ENCODE results near the gene EMILIN2.
A peak's percentile ranks its signal among the peaks of the same experiment; 100 is the strongest.

EMILIN2 gene

GRCh38 chr18:2900684-2901422 lies 54.0 kb downstream of the EMILIN2 start:
- no peak for DNase-seq (ENCODE audit: low read depth in 2 of 2)

- peak; percentile 68 to 70 for DNase-seq (ENCODE audit: low read depth in 2 of 2)
These were observed 54.7 kb downstream of the EMILIN2 start for GRCh38 chr18:2901423-2901985.

GRCh38 chr18:2902327-2902726 lies 55.5 kb downstream of the EMILIN2 start:
- DNase-seq (ENCODE audit: low read depth in 2 of 2) = no peak

GRCh38 chr18:2903006-2903405 lies 56.2 kb downstream of the EMILIN2 start:
- peak; percentile 45 to 53 for DNase-seq (ENCODE audit: low read depth in 2 of 2)

GRCh38 chr18:2905854-2906703 lies 59.3 kb downstream of the EMILIN2 start:
- peak in 1 of 2 experiments; percentile 19 for DNase-seq (ENCODE audit: low read depth in 2 of 2)

DNA sequence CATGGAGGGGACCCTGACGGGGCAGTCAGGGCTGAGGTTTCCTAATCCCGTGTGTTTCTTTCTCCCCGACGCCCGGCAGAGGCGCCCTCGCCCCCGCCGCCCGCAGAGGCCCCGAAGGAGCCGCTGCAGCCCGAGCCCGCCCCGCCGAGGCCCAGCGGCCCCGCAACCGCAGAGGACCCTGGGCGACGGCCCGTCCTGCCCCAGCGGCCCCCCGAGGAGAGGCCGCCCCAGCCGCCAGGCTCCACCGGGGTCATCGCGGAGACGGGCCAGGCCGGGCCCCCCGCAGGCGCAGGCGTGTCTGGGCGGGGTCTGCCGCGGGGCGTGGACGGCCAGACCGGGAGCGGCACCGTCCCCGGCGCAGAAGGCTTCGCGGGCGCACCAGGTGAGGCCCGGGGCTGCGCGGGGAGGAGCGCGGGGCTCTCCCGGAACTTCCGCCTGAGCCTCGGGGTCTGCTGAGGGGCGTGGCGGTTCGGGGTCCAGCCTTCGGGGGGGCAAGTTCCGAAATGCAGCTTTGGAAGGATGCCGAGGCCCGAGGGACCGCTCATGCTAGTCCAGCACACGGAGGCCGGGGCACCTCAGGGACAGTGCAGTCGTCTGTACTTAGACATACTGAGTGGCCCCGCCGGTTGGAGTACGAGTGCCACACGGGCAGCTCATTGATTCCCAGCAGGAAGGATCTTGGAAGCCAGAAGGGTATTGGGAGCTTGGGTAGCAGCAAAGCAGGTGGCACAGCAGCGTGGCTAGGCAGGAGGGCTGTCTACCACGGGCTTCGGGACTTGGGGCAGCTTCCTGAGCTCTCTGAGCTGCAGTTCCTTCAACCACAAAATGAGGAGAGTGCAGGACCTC lies 60.1 kb downstream of the EMILIN2 start:
- DNase-seq (ENCODE audit: low read depth in 2 of 2) = no peak

DNA sequence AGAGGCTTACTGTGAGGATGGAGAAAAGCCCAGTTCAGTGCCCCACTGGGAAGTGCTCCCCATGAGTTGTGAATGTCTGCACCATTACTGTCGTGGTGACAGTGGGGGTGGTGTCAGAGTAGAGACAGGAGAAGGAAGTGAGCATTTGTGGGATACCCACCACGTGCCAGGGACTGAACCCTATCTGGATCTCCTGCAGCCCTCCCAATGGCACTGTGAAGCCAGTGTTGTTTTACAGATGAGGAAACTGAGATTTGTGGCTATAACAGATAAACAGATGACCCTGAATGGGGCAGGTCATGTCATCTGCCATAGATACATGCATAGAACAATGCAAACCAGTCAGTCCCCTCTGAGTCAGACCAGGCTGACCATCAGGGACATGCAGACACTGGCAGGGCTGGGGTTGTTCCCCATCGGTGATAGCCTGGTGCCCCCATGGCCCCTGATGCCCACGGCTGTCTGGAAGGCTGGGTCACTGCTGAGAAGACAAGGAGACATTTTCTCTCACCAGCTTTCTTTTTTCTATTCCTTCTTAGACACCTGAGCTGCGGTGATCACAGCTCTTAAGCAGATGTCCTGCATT lies 60.8 kb downstream of the EMILIN2 start:
- DNase-seq (ENCODE audit: low read depth in 2 of 2) = no peak

DNA sequence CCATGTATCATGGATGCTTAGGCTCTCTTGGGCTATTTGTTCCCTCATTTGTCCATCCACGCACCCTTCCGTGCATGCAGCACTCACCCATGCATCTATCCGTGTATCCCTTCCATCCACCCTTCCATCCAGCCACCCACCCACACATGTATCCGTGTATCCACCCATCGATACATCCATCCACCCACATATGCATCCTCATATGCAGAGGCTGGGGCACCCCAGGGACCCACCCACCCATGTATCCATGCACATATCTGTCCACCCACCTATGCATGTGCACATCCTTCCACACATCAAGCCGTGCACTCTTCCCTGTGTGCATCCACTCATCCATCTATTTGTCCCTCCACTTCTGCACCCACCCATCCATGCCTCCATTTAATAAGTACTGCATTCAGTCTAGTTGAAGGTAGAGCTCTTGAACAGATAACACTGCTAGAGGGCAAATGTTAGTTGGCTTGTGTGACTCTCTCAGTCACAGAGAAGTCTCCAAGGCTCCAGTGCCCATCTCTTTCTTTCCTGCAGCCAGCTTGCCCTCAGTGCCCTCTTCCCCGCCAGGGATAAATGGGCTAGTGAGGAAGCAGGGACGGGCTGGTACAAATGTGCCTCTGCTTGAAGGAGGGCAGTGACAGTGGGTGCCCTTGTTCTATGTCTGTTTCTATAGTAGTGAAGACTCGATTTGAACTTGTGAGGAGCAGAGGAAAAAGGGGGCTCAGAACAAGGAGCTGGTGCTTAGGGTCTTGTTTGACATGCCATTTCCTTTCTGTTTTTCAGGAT lies 61.5 kb downstream of the EMILIN2 start:
- no peak for DNase-seq (ENCODE audit: low read depth in 2 of 2)

DNA sequence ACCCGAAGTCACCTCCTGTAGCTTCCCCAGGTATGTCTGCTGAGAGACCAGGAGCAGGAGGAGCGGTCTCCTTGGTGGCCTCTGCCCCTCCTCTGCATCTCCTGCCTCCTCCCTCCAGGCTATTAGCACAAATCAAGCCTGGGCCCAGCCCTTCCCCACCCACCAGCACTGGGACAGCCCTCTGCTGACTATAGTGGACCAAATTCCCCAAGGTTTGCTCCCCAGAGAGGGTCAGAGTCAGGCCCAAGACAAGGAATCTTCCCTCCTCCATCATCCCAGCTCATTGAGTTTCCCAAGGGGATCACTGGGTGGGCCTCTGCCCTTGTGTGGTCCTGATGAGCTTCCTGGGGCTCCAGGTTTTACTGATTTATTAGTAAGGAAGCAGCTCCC lies 62.1 kb downstream of the EMILIN2 start:
- no peak for DNase-seq (ENCODE audit: low read depth in 2 of 2)

- no peak for DNase-seq (ENCODE audit: low read depth in 2 of 2)
These were observed 62.8 kb downstream of the EMILIN2 start for GRCh38 chr18:2909431-2910140.

GRCh38 chr18:2910261-2910660 lies 63.5 kb downstream of the EMILIN2 start:
- no peak for DNase-seq (ENCODE audit: low read depth in 2 of 2)

- no peak for DNase-seq (ENCODE audit: low read depth in 2 of 2)
These were observed 64.1 kb downstream of the EMILIN2 start for GRCh38 chr18:2910751-2911425.

DNA sequence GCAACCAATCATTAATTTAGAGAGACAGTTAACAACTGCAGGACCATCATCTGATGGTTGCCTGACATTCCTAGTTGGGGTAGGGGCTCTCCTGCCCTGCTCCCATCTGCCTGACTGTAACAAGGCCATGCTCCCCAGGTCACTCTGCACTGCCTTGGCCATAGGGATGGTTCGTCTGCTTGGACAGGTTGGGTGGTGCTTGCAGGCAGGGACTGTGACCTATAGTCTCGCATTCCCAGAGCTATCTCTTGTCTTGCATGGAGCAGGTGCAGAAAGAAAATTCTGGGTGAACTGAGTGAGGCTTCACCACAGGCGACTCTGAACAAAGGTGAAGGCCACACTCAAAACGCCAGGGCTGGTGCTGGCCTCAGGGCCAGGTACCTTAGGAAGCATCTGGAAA lies 64.7 kb downstream of the EMILIN2 start:
- DNase-seq (ENCODE audit: low read depth in 2 of 2) = no peak

GRCh38 chr18:2912357-2913299 lies 65.8 kb downstream of the EMILIN2 start:
- no peak for DNase-seq (ENCODE audit: low read depth in 2 of 2)

- no peak for DNase-seq (ENCODE audit: low read depth in 2 of 2)
These were observed 66.7 kb downstream of the EMILIN2 start for GRCh38 chr18:2913398-2914005.

DNA sequence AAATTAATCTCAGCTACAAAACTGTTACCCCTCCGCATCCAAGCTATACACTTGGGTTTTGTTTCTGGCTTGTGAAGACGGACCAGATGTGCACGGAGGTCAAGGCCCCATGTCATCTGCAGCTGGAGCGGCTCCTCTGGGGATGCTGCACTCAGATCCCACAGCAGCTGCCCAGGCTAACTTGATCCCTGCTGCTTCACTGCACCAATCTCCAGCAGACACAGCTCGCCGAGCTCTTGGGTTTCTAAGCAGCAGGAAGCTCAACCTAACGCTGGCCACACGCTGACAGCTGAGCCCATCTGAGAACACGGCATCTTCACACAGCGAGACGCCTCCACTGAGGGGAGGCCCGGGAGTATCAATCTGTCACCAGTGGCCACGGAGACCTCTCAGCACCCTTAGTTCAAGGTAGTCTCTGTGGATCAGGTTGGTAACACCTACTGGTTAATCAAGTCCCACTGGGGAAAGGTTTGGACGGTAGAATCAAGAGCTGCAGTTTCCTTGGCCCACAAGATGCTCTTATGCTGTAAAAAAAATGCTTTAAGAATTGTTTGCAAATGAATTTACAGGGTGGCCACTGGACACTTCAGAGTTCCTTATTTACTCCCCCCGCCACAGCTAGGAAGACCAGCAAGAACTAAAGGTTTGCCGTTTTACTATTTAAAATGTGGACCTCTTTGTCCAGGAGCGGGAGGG lies 67.5 kb downstream of the EMILIN2 start:
- no peak for DNase-seq (ENCODE audit: low read depth in 2 of 2)

GRCh38 chr18:2914881-2915240 lies 68.1 kb downstream of the EMILIN2 start:
- DNase-seq (ENCODE audit: low read depth in 2 of 2) = no peak

All from fibroblast of skin of left biceps (primary cell).